Measurements from ENCODE around the gene CCDC159.
A peak's percentile ranks its signal among the peaks of the same experiment; 100 is the strongest.
"Not testable (repeated sequence)": the region's sequence is repeated elsewhere in the genome, so short reads cannot be mapped to it uniquely, and the experiment has no call there.

CCDC159 gene

GRCh38 chr19:11346104-11346940 lies at the start of gene CCDC159, which contains the start of gene TMEM205:
Gene CCDC159, plus strand, starts transcription at chr19:11346519. Its CDS starts 88 bp downstream, at chr19:11346607.
Gene TMEM205, minus strand, starts transcription at chr19:11346268. Its CDS starts 649 bp downstream, at chr19:11345619.
- no peak for TF ChIP-seq JUND (IDR thresholded peaks at IDR 0.05; ENCODE audit: low read depth)
- peak; percentile 75 to 99 for DNase-seq (ENCODE audit: low read depth in 1 of 2, low spot score in 1 of 2)
- in situ Hi-C loops (cut with HindIII; ENCODE audit: low pct_unique_long_range_greater_than_20kb, low sequenced_read_pairs) = no loop called here

- in situ Hi-C loops (cut with HindIII; ENCODE audit: low pct_unique_long_range_greater_than_20kb, low sequenced_read_pairs) = no loop called here
- DNase-seq (ENCODE audit: low read depth in 1 of 2, low spot score in 1 of 2) = no peak
- no peak for TF ChIP-seq JUND (IDR thresholded peaks at IDR 0.05; ENCODE audit: low read depth)
Observed at GRCh38 chr19:11299946-11300810, 46.1 kb upstream of the CCDC159 start.

- DNase-seq (ENCODE audit: low read depth in 1 of 2, low spot score in 1 of 2) = no peak
- in situ Hi-C loops (cut with HindIII; ENCODE audit: low pct_unique_long_range_greater_than_20kb, low sequenced_read_pairs) = no loop called here
- no peak for TF ChIP-seq JUND (IDR thresholded peaks at IDR 0.05; ENCODE audit: low read depth)
Observed at GRCh38 chr19:11300811-11301120, 45.6 kb upstream of the CCDC159 start.

- TF ChIP-seq JUND (IDR thresholded peaks at IDR 0.05; ENCODE audit: low read depth) = no peak
- no peak for DNase-seq (ENCODE audit: low read depth in 1 of 2, low spot score in 1 of 2)
- in situ Hi-C loops (cut with HindIII; ENCODE audit: low pct_unique_long_range_greater_than_20kb, low sequenced_read_pairs) = no loop called here
Observed at GRCh38 chr19:11304936-11305335, 41.4 kb upstream of the CCDC159 start.

- in situ Hi-C loops (cut with HindIII; ENCODE audit: low pct_unique_long_range_greater_than_20kb, low sequenced_read_pairs) = no loop called here
- no peak for TF ChIP-seq JUND (IDR thresholded peaks at IDR 0.05; ENCODE audit: low read depth)
Observed at GRCh38 chr19:11306337-11306736, 40.0 kb upstream of the CCDC159 start.

GRCh38 chr19:11320278-11320995 lies 25.9 kb upstream of the CCDC159 start:
- DNase-seq (ENCODE audit: low read depth in 1 of 2, low spot score in 1 of 2); in situ Hi-C loops (cut with HindIII; ENCODE audit: low pct_unique_long_range_greater_than_20kb, low sequenced_read_pairs): not testable (repeated sequence)

More at GRCh38 chr19:11306337-11306736, 40.0 kb upstream of the CCDC159 start:
- DNase-seq (ENCODE audit: low read depth in 1 of 2, low spot score in 1 of 2) = no peak

- DNase-seq (ENCODE audit: low read depth in 1 of 2, low spot score in 1 of 2) = peak in 1 of 2 experiments; percentile 41
- no peak for TF ChIP-seq JUND (IDR thresholded peaks at IDR 0.05; ENCODE audit: low read depth)
- in situ Hi-C loops (cut with HindIII; ENCODE audit: low pct_unique_long_range_greater_than_20kb, low sequenced_read_pairs) = no loop called here
Observed at GRCh38 chr19:11321191-11322126, 24.9 kb upstream of the CCDC159 start.

GRCh38 chr19:11322269-11323024 lies 23.9 kb upstream of the CCDC159 start:
- peak in 1 of 2 experiments; percentile 53 for DNase-seq (ENCODE audit: low read depth in 1 of 2, low spot score in 1 of 2)
- in situ Hi-C loops (cut with HindIII; ENCODE audit: low pct_unique_long_range_greater_than_20kb, low sequenced_read_pairs) = no loop called here
- no peak for TF ChIP-seq JUND (IDR thresholded peaks at IDR 0.05; ENCODE audit: low read depth)

GRCh38 chr19:11323601-11324078 lies 22.7 kb upstream of the CCDC159 start:
- in situ Hi-C loops (cut with HindIII; ENCODE audit: low pct_unique_long_range_greater_than_20kb, low sequenced_read_pairs) = no loop called here
- no peak for TF ChIP-seq JUND (IDR thresholded peaks at IDR 0.05; ENCODE audit: low read depth)
- DNase-seq (ENCODE audit: low read depth in 1 of 2, low spot score in 1 of 2) = peak in 1 of 2 experiments; percentile 69

- in situ Hi-C loops (cut with HindIII; ENCODE audit: low pct_unique_long_range_greater_than_20kb, low sequenced_read_pairs) = no loop called here
- TF ChIP-seq JUND (IDR thresholded peaks at IDR 0.05; ENCODE audit: low read depth) = no peak
- peak; percentile 17 to 94 for DNase-seq (ENCODE audit: low read depth in 1 of 2, low spot score in 1 of 2)
Observed at GRCh38 chr19:11324079-11324661, 22.1 kb upstream of the CCDC159 start.

Measured in T47D (cell line).